Hematopoietic multipotent progenitor cell (in vitro differentiated cells): ENCODE results near the gene RPP14. TPM values are rescaled to one million over a fixed set of nuclear protein-coding genes. Genes with fewer than 3 reads are reported as not detected.
"Not testable (repeated sequence)": the region's sequence is repeated elsewhere in the genome, so short reads cannot be mapped to it uniquely, and the experiment has no call there.

Experiments used
- DNase-seq, 3 donors: peaks; one replicate each; pipeline ENCODE4 v3.0.0-alpha.2; 2011 to 2015; ENCODE audit warnings: low read depth in 2 of 3, low spot score in 2 of 3
- total RNA-seq: library from RNA; depleted of rRNA; stranded (reverse); fragments of >200 nt; gene quantifications from one replicate; pipeline ENCODE4 v1.2.3, GENCODE V29; 2012

Gene RPP14
- total RNA-seq, 1 donor = 5.4 TPM

- not testable (repeated sequence) for DNase-seq
These were observed 15.6 kb upstream of the RPP14 start for GRCh38 chr3:58290446-58290845.

GRCh38 chr3:58291671-58292338 lies 14.2 kb upstream of the RPP14 start:
- DNase-seq = no peak

DNA sequence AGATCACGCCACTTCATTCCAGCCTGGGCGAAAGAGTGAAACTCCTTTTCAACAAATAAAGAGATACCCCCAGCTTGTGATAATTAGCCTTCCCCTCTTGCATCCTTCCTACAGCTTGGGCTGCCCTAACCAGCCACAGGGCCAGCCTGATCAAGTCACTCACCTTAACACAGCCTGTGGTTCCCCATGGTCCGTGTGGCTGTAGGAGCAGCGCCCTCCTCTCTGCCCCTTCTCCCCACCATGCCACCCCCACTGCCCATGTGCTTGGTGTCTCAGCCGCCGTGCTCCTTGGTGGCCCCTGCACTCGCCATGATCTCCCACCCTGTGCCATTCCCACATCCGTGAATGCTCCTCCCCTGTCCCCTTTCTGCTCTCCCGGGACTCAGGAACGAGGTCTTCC lies 13.2 kb upstream of the RPP14 start:
- DNase-seq = no peak

DNA sequence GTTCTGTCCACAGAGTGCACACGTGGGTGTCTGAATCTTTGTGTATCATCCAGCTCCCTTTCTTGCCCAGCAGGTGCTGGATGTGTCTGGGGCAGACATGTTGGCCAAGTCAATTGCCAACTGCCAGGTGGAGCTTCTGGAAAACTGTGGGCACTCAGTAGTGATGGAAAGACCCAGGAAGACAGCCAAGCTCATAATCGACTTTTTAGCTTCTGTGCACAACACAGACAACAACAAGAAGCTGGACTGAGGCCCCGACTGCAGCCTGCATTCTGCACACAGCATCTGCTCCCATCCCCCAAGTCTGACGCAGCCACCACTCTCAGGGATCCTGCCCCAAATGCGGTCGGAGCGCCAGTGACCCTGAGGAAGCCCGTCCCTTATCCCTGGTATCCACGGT lies 12.5 kb upstream of the RPP14 start:
- DNase-seq = no peak

DNA sequence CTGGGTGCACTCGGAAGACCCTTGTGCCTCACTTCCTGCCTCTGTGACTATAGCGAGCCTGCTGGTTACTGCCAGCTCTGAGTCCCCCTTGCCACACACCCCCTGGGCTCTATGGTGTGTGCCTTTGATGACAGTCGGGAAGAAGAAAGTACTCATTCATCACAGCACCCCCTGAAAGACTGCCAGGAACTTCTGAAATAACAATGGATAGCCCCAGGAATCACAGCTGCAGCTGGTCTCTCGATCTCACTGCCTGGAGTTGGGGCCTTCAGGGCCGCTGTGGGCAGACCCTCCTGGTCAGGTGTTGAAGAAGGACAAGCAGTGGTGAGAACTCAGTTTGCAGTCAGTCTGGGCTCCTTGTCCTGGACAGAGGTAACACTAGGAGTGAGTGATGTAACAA lies 9.8 kb upstream of the RPP14 start:
- no peak for DNase-seq

GRCh38 chr3:58296843-58297242 lies 9.2 kb upstream of the RPP14 start:
- DNase-seq = no peak

GRCh38 chr3:58298190-58298589 lies 7.9 kb upstream of the RPP14 start:
- DNase-seq = no peak

DNA sequence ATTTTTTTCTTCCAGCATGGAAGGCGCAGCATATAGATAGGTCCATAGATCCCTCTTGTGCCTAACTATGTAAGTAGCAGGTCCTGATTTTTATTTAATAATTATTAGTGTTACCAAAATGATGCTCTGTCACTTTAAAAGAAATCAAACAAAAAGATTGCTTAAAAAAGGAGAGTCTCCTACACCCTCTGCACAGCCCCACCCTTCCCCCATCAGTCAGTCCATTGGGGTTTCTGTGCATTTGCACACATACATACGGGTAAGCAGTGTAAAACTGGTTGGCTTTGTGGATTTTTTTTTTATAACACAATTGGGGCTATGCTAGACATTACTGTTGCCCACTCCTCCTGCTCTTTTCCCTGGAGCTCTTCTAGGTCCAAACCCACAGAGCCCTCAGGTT lies 7.0 kb upstream of the RPP14 start:
- DNase-seq = no peak

DNA sequence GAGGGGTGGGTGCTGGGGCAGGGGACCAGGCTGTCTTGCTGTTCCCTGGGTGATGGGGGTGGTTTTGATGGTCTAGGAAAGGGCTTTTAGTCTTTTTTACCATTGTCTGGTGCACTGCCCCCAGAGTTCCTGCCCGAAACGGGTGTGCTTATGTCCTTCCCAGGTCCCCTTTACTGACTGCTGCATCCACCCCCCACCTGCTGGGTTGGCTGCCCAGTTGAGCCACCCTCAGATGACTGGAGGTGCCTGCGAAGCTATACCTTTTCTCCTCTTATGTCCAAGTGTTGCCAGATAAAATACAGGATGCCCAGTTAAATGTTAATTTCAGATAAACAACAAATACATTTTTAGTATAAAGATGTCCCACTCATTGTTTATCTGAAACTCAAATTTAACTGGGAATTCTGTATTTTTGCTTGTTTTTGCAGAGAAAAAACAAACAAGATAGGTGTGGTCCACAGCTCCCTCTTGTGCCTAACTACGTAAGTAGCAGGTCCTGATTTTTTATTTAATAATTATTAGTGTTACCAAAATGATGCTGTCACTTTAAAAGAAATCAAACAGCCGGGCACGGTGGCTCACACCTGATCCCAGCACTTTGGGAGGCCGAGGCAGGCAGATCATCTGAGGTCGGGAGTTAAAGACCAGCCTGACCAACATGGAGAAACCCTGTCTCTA lies 6.1 kb upstream of the RPP14 start:
- peak in 1 of 3 donors; percentile 56 for DNase-seq

DNA sequence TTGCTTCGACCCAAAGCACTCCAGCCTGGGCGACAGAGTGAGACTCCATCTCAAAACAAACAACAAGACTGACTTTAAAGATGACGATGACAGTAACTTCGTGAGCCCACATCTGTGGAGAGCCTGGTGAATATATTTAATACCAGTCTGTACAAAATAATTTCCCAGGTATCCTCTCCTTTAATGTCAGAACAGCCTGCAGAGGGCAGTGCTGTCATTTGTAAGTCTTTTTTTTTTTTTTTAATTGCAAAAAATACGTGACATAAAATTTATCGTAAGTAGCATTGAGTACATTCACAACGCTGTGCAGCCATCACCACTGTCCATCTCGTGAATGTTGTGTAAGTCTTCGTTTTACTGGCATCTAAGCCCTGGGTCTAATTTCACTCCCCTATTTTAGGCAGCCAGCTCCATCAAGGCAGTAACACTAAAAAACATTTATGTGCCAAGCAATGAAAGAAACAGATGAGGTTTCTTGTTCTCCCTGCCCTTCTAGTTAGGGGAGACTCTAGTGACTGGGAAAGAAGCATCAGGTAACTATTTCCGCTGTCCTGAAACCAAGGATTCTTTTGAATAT lies 1.7 kb downstream of the RPP14 start:
- peak; percentile 28 to 82 (median 75) for DNase-seq

DNA sequence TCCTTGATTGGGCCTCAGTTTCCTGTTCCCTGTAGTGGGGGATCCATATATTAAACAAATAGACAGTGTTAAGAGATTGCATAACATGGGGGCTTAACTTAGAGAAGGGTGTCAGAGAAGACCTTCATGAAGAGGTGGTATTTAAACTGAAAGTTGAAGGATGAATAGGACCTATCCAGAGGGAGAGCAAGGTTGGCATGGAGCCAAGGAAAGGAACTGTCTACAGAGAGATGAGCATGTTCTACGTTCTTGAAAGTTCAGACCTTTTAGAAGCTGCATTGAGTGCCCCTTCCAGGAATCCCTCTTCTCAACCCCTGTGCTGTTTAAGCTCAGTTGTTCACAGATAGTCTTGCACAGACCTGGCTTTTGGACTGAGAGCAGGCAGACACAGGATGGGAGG lies 2.7 kb downstream of the RPP14 start:
- DNase-seq = no peak

DNA sequence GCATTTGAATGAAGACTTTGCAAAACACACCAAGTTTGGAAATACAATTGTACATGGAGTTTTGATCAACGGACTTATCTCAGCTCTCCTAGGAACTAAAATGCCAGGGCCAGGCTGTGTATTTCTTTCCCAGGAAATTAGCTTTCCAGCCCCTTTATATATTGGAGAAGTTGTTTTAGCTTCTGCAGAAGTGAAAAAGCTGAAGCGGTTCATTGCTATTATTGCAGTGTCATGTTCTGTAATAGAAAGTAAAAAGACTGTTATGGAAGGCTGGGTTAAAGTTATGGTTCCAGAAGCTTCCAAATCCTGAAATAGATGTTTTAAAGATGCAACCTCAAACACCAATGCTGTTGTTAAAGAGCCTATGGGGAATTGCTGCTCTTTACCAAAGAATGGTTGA lies 11.8 kb downstream of the RPP14 start:
- no peak for DNase-seq

DNA sequence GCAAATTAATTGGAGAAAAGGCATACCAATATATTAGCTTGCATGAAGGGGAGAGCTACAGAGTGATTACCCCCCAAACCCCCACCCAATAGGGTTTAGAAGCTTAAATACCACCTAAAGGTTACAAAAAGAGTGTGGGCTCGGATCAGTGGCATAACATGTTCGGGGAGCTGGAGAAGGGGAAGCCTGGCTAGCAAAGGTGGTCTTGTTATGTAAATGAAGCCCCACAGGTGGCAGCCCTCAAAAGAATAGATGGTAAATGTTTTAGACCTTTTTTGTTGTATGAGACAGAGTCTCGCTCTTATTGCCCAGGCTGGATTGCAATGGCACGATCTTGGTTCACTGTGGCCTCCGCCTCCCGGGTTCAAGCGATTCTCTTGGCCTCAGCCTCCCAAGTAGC lies 15.7 kb downstream of the RPP14 start:
- no peak for DNase-seq

DNA sequence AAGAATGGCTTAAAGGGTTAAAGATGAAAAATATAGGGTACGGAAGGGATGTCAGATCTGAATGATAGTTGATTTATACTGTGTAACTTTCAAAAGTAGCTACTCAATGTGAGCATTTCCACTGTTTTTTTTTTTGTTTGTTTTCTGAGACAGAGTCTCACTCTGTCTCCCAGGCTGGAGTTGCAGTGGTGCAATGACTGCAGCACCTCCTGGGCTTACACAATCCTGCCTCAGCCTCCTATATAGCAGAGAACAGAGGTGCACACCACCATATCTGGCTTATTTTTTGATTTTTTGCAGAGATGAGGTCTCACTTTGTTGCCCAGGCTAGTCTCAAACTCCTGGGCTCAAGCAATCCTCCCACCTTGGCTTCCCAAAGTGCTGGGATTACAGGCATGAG lies 16.7 kb downstream of the RPP14 start:
- DNase-seq = no peak

DNA sequence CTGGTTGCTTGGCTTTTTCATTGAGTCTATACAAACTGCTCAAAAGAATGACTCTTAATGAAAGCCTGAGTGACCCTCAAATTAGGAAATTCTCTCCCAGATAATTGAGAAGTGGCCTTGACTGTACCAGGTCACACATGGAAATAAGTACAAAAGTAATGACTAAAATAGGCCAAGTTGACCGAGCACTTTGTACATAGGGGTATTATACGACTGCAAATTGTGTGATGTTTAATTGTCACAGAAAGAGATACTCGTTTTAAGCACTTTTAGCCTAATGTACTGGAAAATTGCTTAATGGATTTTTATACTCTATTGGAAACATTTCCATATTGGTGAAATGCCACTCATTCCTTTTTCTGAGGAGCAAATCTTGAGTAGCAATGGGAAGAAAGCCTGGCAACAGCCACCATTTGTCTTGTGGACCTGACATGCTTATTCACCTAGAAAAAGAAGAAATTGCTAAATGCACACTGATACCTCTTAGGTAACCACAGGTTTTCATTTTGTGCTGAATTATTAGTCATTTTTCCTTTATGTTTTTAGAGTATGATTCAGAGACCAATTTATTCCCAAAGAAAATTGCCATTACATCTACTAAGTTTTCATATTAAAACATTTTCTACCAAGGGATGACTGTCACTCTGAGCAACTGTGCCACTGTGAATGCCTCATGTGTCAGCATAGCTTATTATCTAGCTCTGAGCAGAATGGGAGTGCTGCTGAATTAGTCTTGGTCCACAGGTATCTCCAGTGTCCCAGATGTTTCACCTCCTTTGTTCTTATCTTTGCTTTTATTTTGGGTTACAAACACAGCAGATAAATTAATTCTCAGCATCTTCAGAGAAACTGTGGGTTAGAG lies 17.7 kb downstream of the RPP14 start:
- DNase-seq = no peak

DNA sequence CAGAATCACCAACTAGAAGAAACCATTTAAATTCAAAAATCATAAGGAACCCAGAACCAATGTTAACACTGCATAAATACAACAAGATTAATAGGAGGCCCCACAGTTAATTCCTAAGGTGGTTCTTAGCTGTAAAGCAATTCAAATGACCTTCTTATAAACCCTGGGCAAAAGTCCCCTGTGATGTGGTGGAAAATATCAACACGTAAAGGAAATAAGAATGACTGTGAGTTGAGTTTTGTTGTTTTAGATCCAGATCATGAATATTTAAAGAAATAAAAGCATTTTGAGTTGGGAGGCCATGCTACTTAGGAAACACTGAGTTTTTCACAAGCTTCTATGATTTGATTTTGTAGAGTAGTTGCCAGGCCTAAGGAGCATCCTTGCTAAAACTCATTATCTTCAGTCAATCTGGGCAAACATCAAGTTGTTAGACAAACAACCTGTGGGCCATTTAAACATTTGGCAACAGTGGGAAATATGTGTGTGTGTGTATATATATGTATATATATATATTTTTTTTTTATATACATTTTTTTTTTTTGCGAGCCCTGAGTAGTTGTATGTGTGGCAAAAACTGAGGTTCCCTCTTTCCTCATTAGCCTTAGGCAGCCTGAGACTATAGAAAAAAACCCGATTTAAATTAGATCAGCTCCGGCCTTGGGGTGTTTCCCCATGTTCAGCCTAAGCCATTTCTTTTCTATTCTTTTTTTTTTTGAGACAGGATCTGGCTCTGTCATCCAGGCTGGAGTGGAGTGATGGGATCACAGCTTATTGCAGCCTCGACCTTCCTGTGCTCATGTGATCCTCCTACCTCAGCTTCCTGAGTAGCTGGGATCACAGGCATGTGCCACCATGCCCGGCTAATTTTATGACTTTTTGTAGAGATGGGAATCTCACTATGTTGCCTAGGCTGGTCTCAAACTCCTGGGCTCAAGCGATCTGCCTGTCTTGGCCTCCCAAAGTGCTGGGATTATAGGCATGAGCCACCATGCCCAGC lies 18.6 kb downstream of the RPP14 start:
- no peak for DNase-seq

- no peak for DNase-seq
These were observed 19.5 kb downstream of the RPP14 start for GRCh38 chr3:58325525-58325992.

- no peak for DNase-seq
These were observed 20.3 kb downstream of the RPP14 start for GRCh38 chr3:58326267-58326900.

GRCh38 chr3:58329150-58329921 lies 23.3 kb downstream of the RPP14 start:
- DNase-seq = peak in 1 of 3 donors; percentile 18
